ENCODE results near the gene BAD. TPM values are rescaled to one million over a fixed set of nuclear protein-coding genes. Genes with fewer than 3 reads are reported as not detected.

BAD gene
- total RNA-seq, 1 donor from 2014 or later = 19.0 TPM

GRCh38 chr11:64238999-64239398 lies 45.5 kb downstream of the BAD start:
- Histone ChIP-seq H3K9ac (no peak overlapping the region), H3K4me3 (no peak overlapping the region), H3K79me2 (ENCODE audit: low read depth) (peaks cover 11% of the 10 kb centered on the region), H3K4me2 (no peak overlapping the region), H3F3A (ENCODE audit: low read depth) (peaks cover 34% of the 10 kb centered on the region), H3K36me3 (no peaks in the 10 kb centered on the region), H3K9me3 (ENCODE audit: low read depth) (no peaks in the 10 kb centered on the region), H3K27ac (no peak overlapping the region), H3K27me3 (peaks cover 14% of the 10 kb centered on the region), H4K20me1 (ENCODE audit: low read depth) (peaks cover 13% of the 10 kb centered on the region), H3K4me1 (peaks cover 4% of the 10 kb centered on the region), H2AFZ (replicated peaks) (no peak overlapping the region)
- H3K27me3 Mint-ChIP-seq (ENCODE audit: insufficient read depth, low read depth) = peaks cover 14% of the 10 kb centered on the region
- TF ChIP-seq EZH2 (IDR thresholded peaks at IDR 0.05) = no peak
- TF ChIP-seq EZH2phosphoT487 (IDR thresholded peaks at IDR 0.05) = no peak
- no peak for TF ChIP-seq CTCF (IDR thresholded peaks at IDR 0.05)
- no peaks in the 10 kb centered on the region for H3K9me3 Mint-ChIP-seq
- H3K27ac Mint-ChIP-seq = no peak overlapping the region
- DNase-seq (ENCODE audit: low spot score) = no peak
- peak overlapping the region; percentile 53 for H3K4me3 Mint-ChIP-seq
- peaks cover 2% of the 10 kb centered on the region for H3K36me3 Mint-ChIP-seq
- peaks cover 27% of the 10 kb centered on the region for H3K4me1 Mint-ChIP-seq

- Histone ChIP-seq H3K27me3 (peaks cover 24% of the 10 kb centered on the region), H4K20me1 (ENCODE audit: low read depth) (peaks cover 14% of the 10 kb centered on the region), H3F3A (ENCODE audit: low read depth) (peaks cover 33% of the 10 kb centered on the region), H3K79me2 (ENCODE audit: low read depth) (peaks cover 11% of the 10 kb centered on the region), H3K36me3 (no peaks in the 10 kb centered on the region), H3K9me3 (ENCODE audit: low read depth) (no peaks in the 10 kb centered on the region), H3K9ac (no peak overlapping the region), H3K4me2 (no peak overlapping the region), H3K4me1 (peaks cover 9% of the 10 kb centered on the region), H3K4me3 (no peak overlapping the region), H2AFZ (replicated peaks) (no peak overlapping the region), H3K27ac (no peak overlapping the region)
- Mint-ChIP-seq H3K36me3 (no peaks in the 10 kb centered on the region), H3K9me3 (no peaks in the 10 kb centered on the region), H3K4me1 (peaks cover 23% of the 10 kb centered on the region), H3K27ac (peak overlapping the region; percentile 54), H3K4me3 (peak overlapping the region; percentile 21), H3K27me3 (ENCODE audit: insufficient read depth, low read depth) (peaks cover 14% of the 10 kb centered on the region)
- no peak for DNase-seq (ENCODE audit: low spot score)
- TF ChIP-seq EZH2 (IDR thresholded peaks at IDR 0.05) = no peak
- no peak for TF ChIP-seq EZH2phosphoT487 (IDR thresholded peaks at IDR 0.05)
- no peak for TF ChIP-seq CTCF (IDR thresholded peaks at IDR 0.05)
Measured at GRCh38 chr11:64238076-64238475, 46.4 kb downstream of the BAD start.

- H3K4me1 Mint-ChIP-seq = peaks cover 19% of the 10 kb centered on the region
- Histone ChIP-seq H3F3A (ENCODE audit: low read depth) (peaks cover 36% of the 10 kb centered on the region), H3K4me2 (no peak overlapping the region), H3K9me3 (ENCODE audit: low read depth) (no peaks in the 10 kb centered on the region), H3K27ac (no peak overlapping the region), H3K36me3 (no peaks in the 10 kb centered on the region), H3K27me3 (peaks cover 29% of the 10 kb centered on the region), H3K9ac (no peak overlapping the region), H4K20me1 (ENCODE audit: low read depth) (peaks cover 8% of the 10 kb centered on the region), H3K79me2 (ENCODE audit: low read depth) (peaks cover 8% of the 10 kb centered on the region), H2AFZ (replicated peaks) (no peak overlapping the region), H3K4me1 (peaks cover 9% of the 10 kb centered on the region), H3K4me3 (no peak overlapping the region)
- DNase-seq (ENCODE audit: low spot score) = no peak
- TF ChIP-seq EZH2 (IDR thresholded peaks at IDR 0.05) (no peak), CTCF (IDR thresholded peaks at IDR 0.05) (no peak), EZH2phosphoT487 (IDR thresholded peaks at IDR 0.05) (no peak)
- H3K36me3 Mint-ChIP-seq = no peaks in the 10 kb centered on the region
- H3K27me3 Mint-ChIP-seq (ENCODE audit: insufficient read depth, low read depth) = peaks cover 15% of the 10 kb centered on the region
- H3K9me3 Mint-ChIP-seq = no peaks in the 10 kb centered on the region
- peak overlapping the region; percentile 69 for H3K4me3 Mint-ChIP-seq
- no peak overlapping the region for H3K27ac Mint-ChIP-seq
Measured at GRCh38 chr11:64237484-64237951, 46.9 kb downstream of the BAD start.
